Activated CD8-positive, alpha-beta memory T cell treated with anti-CD3 and anti-CD28 coated beads for 24 hours (primary cell): ENCODE data around the gene CREB3L1.

ENCODE experiments used
- DNase-seq: peaks from one replicate; pipeline ENCODE4 v3.0.0-alpha.2; 2020

CREB3L1 gene

GRCh38 chr11:46347637-46348311 lies 70.3 kb downstream of the CREB3L1 start:
- DNase-seq: peak; percentile 79

GRCh38 chr11:46348566-46349401 lies 71.3 kb downstream of the CREB3L1 start:
- DNase-seq: peak; percentile 82

- no peak for DNase-seq
These were observed 73.2 kb downstream of the CREB3L1 start for GRCh38 chr11:46350695-46351094.

- DNase-seq: no peak
These were observed 73.7 kb downstream of the CREB3L1 start for GRCh38 chr11:46351148-46351547.

GRCh38 chr11:46351606-46352005 lies 74.1 kb downstream of the CREB3L1 start:
- no peak for DNase-seq

- peak; percentile 90 for DNase-seq
These were observed 74.8 kb downstream of the CREB3L1 start for GRCh38 chr11:46352063-46352841.

- peak; percentile 83 for DNase-seq
These were observed 76.2 kb downstream of the CREB3L1 start for GRCh38 chr11:46353698-46354097.

- no peak for DNase-seq
These were observed 79.5 kb downstream of the CREB3L1 start for GRCh38 chr11:46356924-46357482.

GRCh38 chr11:46357483-46357936 lies 80.0 kb downstream of the CREB3L1 start:
- no peak for DNase-seq

- no peak for DNase-seq
These were observed 82.5 kb downstream of the CREB3L1 start for GRCh38 chr11:46359953-46360352.

- no peak for DNase-seq
These were observed 83.4 kb downstream of the CREB3L1 start for GRCh38 chr11:46360878-46361277.

- DNase-seq: peak; percentile 82
These were observed 84.1 kb downstream of the CREB3L1 start for GRCh38 chr11:46361283-46362155.

- DNase-seq: no peak
These were observed 84.9 kb downstream of the CREB3L1 start for GRCh38 chr11:46362156-46363030.

- DNase-seq: no peak
These were observed 85.6 kb downstream of the CREB3L1 start for GRCh38 chr11:46363031-46363407.

- no peak for DNase-seq
These were observed 86.1 kb downstream of the CREB3L1 start for GRCh38 chr11:46363455-46364005.

GRCh38 chr11:46364056-46364455 lies 86.6 kb downstream of the CREB3L1 start:
- DNase-seq: no peak

GRCh38 chr11:46364791-46365190 lies 87.3 kb downstream of the CREB3L1 start:
- no peak for DNase-seq

- DNase-seq: no peak
These were observed 88.8 kb downstream of the CREB3L1 start for GRCh38 chr11:46366260-46366659.

GRCh38 chr11:46366661-46367161 lies 89.2 kb downstream of the CREB3L1 start:
- no peak for DNase-seq

- peak; percentile 93 for DNase-seq
These were observed 89.9 kb downstream of the CREB3L1 start for GRCh38 chr11:46367244-46367915.
